AG04450 (cell line): Measurements from ENCODE around the gene FHAD1. TPM values are rescaled to one million over a fixed set of nuclear protein-coding genes. Genes with fewer than 3 reads are reported as not detected.

Experiments used
- CTCF ChIA-PET: fragments of 300-600, 350-600 bp; formaldehyde crosslinking; extraction: SDS; loops from one replicate; lab custom pipeline; 2022; ENCODE audit warnings: antibody characterized with exemption, inconsistent platforms; lab: Charles Lee
- POLR2A ChIA-PET: fragments of 350-600 bp; formaldehyde crosslinking; extraction: SDS; loops from one replicate; lab custom pipeline; 2021; ENCODE audit warnings: antibody characterized with exemption, inconsistent platforms; lab: Yijun Ruan, JAX
- DNase-seq: peaks from one replicate; pipeline ENCODE4 v3.0.0-alpha.2; 2011; ENCODE audit warnings: low read depth, low spot score
- H3K27ac ChIP-seq: one replicate; pipeline ENCODE4 v1.5.1; 2012; ENCODE audit warnings: low read depth, low read length, control low read depth
- H3K27me3 ChIP-seq: one replicate; pipeline ENCODE4 v1.6.0; 2012; ENCODE audit warnings: low read length; ENCODE audit not compliant: control insufficient read depth, insufficient read depth
- H3K4me3 ChIP-seq: 2 replicates; pipeline ENCODE4 v1.5.1; 2011; ENCODE audit warnings: mild to moderate bottlenecking, low read depth, low read length, control low read depth
- H3K9me3 ChIP-seq: 2 replicates; pipeline ENCODE4 v1.5.1; 2012; ENCODE audit warnings: low read length; ENCODE audit not compliant: control insufficient read depth, insufficient read depth
- polyA plus RNA-seq: library from polyadenylated mRNA; depleted of rRNA; stranded (reverse); fragments of >200 nt; gene quantifications from 2 replicates; pipeline ENCODE4 v1.2.3, GENCODE V29; 2011
- TF ChIP-seq, protein P1 (sequence below): IDR thresholded peaks from 2 replicates; pipeline ENCODE4 v1.5.1; 2011; ENCODE audit warnings: low read depth, low read length, control low read depth, inconsistent platforms

Gene FHAD1
- polyA plus RNA-seq, 1 experiment, result 0.36 TPM

DNA sequence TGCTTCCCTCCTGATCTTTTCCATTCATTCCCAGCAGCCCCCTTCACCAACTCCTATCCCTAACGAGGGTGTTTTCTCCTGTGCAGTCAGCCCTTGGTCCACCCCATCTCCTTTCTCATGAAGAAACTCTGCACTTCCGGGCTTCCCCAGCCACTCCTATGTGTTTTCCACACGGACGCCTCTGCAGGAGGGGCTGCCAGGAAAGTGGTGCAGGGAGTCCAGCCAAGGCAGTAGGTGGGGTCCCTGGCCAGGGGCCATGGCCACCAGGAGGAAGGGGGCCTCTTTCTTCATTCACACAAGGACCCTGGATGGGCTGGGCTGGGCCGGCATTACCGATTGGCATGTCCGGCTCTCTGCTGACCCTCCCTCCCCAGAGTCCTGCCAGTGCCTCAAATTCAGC lies 89.8 kb downstream of the FHAD1 start:
- H3K9me3 ChIP-seq, result peaks cover 8% of the 10 kb centered on the region
- CTCF ChIA-PET, result interaction anchor here (4.0 kb wide), 1 partner anchor 12 kb away, joined by 34 read pairs; no protein-coding TSS in a partner anchor
- no peak overlapping the region for H3K27ac ChIP-seq
- no peaks in the 10 kb centered on the region for H3K27me3 ChIP-seq
- DNase-seq, result no peak
- no peak overlapping the region for H3K4me3 ChIP-seq
- POLR2A ChIA-PET, result interaction anchor here (0.6 kb wide), 1 partner anchor 13 kb away, joined by 3 read pairs; no protein-coding TSS in a partner anchor
- TF ChIP-seq, protein P1, sequence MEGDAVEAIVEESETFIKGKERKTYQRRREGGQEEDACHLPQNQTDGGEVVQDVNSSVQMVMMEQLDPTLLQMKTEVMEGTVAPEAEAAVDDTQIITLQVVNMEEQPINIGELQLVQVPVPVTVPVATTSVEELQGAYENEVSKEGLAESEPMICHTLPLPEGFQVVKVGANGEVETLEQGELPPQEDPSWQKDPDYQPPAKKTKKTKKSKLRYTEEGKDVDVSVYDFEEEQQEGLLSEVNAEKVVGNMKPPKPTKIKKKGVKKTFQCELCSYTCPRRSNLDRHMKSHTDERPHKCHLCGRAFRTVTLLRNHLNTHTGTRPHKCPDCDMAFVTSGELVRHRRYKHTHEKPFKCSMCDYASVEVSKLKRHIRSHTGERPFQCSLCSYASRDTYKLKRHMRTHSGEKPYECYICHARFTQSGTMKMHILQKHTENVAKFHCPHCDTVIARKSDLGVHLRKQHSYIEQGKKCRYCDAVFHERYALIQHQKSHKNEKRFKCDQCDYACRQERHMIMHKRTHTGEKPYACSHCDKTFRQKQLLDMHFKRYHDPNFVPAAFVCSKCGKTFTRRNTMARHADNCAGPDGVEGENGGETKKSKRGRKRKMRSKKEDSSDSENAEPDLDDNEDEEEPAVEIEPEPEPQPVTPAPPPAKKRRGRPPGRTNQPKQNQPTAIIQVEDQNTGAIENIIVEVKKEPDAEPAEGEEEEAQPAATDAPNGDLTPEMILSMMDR, result no peak

DNA sequence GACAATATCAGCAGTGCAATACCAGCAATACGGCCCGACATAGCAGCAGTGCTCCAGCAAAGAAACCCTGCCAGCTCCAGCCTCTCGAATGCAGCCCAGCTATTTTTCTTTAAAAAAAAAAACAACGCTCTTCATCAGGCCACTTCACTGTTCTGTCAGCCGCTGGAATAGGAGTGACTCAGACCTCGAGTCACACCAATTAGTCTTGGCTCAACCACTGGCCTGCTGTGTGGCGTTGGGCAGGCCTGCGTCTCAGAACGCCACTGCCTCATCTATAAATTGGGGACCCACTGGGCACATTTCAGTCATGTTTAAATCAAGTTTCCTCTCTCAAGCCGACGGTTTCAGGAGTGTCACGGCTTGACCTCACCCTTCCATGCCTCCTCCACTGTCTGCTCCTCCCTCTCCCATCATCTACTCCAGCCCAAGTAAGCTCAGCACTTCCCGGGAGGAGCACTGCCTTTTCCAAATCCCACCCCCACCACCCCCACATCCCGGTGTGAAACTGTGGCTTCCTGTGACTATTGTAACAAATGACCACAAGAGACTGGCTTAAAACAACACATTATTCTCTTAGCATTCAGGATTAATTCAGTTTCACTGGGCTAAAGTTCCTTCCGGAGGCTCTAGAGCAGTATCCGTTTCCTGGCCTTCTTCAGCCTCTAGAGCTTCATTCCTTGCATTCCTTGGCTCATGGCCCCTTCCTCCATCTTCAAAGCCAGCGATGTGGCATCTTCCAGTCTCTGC lies 90.8 kb downstream of the FHAD1 start:
- H3K4me3 ChIP-seq, result no peak overlapping the region
- H3K27me3 ChIP-seq, result no peaks in the 10 kb centered on the region
- TF ChIP-seq, protein P1, result no peak
- peaks cover 8% of the 10 kb centered on the region for H3K9me3 ChIP-seq
- DNase-seq, result no peak
- CTCF ChIA-PET, result interaction anchor here (4.0 kb wide), 1 partner anchor 13 kb away, joined by 34 read pairs; no protein-coding TSS in a partner anchor
- peak overlapping the region; percentile 65 for H3K27ac ChIP-seq
- POLR2A ChIA-PET, result interaction anchor here (0.6 kb wide), 2 partner anchors 14 to 29 kb away, joined by 3 read pairs; no protein-coding TSS in a partner anchor

DNA sequence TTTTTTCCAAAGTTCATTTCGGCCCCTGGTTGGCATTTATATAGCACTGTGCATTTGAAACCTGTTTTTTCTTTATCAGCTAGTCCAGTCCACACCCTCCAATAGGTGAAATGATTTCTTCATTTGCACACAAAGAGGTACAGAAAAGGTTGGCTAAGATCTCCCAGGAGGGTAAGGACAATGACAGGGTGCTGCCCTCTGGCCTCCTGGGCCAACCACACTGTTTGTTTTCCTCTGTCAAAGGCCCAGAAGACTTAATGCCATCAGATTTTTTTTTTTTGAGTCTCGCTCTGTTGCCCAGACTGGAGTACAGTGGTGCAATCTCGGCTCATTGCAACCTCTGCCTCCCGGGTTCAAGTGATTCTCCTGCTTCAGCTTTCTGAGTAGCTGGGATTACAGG lies 92.5 kb downstream of the FHAD1 start:
- CTCF ChIA-PET, result interaction anchor here (0.7 to 4.0 kb wide), 3 partner anchors 15 to 92 kb away, joined by 3 to 34 read pairs (median 3); no protein-coding TSS in a partner anchor
- TF ChIP-seq, protein P1, result no peak
- H3K4me3 ChIP-seq, result no peak overlapping the region
- no peak for DNase-seq
- POLR2A ChIA-PET, result no interaction called here
- peaks cover 8% of the 10 kb centered on the region for H3K9me3 ChIP-seq
- no peak overlapping the region for H3K27ac ChIP-seq
- H3K27me3 ChIP-seq, result no peaks in the 10 kb centered on the region

DNA sequence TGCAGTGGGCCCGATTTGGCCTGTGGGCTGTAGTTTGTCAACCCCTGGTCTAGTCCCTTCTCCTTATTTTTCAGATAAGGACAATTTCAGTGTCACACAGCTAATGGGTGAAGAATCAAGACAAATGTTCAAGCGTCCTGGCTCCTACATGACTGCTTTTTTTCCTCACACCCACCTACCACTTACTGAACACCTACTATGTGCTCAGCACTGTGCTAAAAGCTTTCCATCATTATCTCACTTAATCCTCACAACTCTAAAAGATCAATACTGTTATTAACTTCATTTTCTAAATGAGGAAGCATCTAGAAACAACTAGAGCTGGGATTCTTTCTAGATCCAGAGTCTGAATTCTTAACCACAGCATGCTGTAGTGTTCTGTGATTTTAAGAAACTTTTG lies 94.2 kb downstream of the FHAD1 start:
- Histone ChIP-seq H3K27me3 (no peaks in the 10 kb centered on the region), H3K27ac (no peak overlapping the region), H3K4me3 (no peak overlapping the region), H3K9me3 (peaks cover 8% of the 10 kb centered on the region)
- TF ChIP-seq, protein P1, result no peak
- ChIA-PET CTCF (interaction anchor here (1.1 to 2.8 kb wide), 2 partner anchors 17 to 91 kb away, joined by 4 to 21 read pairs; no protein-coding TSS in a partner anchor), POLR2A (no interaction called here)
- no peak for DNase-seq
